H1 (cell line): ENCODE data around the gene CYP27C1. TPM values are rescaled to one million over a fixed set of nuclear protein-coding genes. Genes with fewer than 3 reads are reported as not detected.

Experiments
- CTCF ChIA-PET: fragments of 300-600 bp; sonication (Branson Sonifier 250); formaldehyde crosslinking; loops from one replicate; lab custom pipeline; 2021; ENCODE audit not compliant: partially characterized antibody; lab: Charles Lee
- POLR2A ChIA-PET: fragments of 300-600 bp; sonication (Branson Sonifier 250); formaldehyde crosslinking; loops from one replicate; lab custom pipeline; 2021; ENCODE audit warnings: inconsistent platforms; ENCODE audit not compliant: partially characterized antibody; lab: Charles Lee
- DNase-seq, 2 experiments: peaks; one replicate each; pipeline versions ENCODE4 v3.0.0 to v3.0.0-alpha.2; 2010 to 2022; ENCODE audit warnings: low spot score in 2 of 2, low read depth in 1 of 2, mixed read lengths in 1 of 2
- FAIRE-seq: peaks from 2 replicates; lab custom pipeline; 2011; peaks lifted over from hg19 to GRCh38; lab: Jason Lieb, UNC
- H2AFZ ChIP-seq: 2 replicates; pipeline ENCODE4 v1.8.1; 2012; ENCODE audit warnings: low read length, inconsistent platforms
- H2AK5ac ChIP-seq: 2 replicates; pipeline ENCODE4 v1.6.1; 2013; ENCODE audit warnings: low read depth, low read length
- H2BK120ac ChIP-seq: replicated peaks from 2 replicates; pipeline ENCODE3; 2013; ENCODE audit warnings: low read depth, low read length, inconsistent platforms
- H2BK12ac ChIP-seq: 2 replicates; pipeline ENCODE4 v1.6.1; 2013; ENCODE audit warnings: low read depth, low read length
- H2BK15ac ChIP-seq: 2 replicates; pipeline ENCODE4 v1.6.1; 2013; ENCODE audit warnings: low read length
- H2BK20ac ChIP-seq: 2 replicates; pipeline ENCODE4 v1.6.1; 2013; ENCODE audit warnings: low read length
- H2BK5ac ChIP-seq: 2 replicates; pipeline ENCODE4 v1.6.1; 2013; ENCODE audit warnings: low read depth, low read length
- H3K14ac ChIP-seq: 2 replicates; pipeline ENCODE4 v1.6.1; 2013; ENCODE audit warnings: inconsistent platforms; ENCODE audit not compliant: insufficient read length
- H3K18ac ChIP-seq: 2 replicates; pipeline ENCODE4 v1.6.1; 2013; ENCODE audit warnings: low read length; ENCODE audit errors: extremely low read depth
- H3K23ac ChIP-seq: 2 replicates; pipeline ENCODE4 v1.6.1; 2013; ENCODE audit warnings: inconsistent platforms; ENCODE audit not compliant: insufficient read length
- H3K23me2 ChIP-seq: 2 replicates; pipeline ENCODE4 v1.6.1; 2013; ENCODE audit warnings: low read depth, low read length
- H3K27ac ChIP-seq: 2 replicates; pipeline ENCODE4 v1.6.1; 2011; ENCODE audit warnings: low read depth, low read length, inconsistent platforms
- H3K27me3 ChIP-seq, 4 experiments: replicated peaks in 1 of 4; 1 replicate in 1 of 4; 2 replicates in 3 of 4; pipeline versions ENCODE4 v1.6.1 to v1.8.1; 2011 to 2013; ENCODE audit warnings: low read length in 3 of 4, mild to moderate bottlenecking in 3 of 4, inconsistent platforms in 2 of 4, mixed read lengths in 2 of 4, moderate library complexity in 1 of 4; ENCODE audit not compliant: control insufficient read depth in 3 of 4, insufficient read depth in 3 of 4; ENCODE audit errors: extremely low read depth in 1 of 4
- H3K36me3 ChIP-seq, 4 experiments: 2 replicates each; pipeline versions ENCODE4 v1.6.1 to v1.8.1; 2011 to 2013; ENCODE audit warnings: mild to moderate bottlenecking in 4 of 4, low read length in 3 of 4, moderate library complexity in 2 of 4, control low read depth in 1 of 4, inconsistent platforms in 1 of 4; ENCODE audit not compliant: insufficient read depth in 4 of 4, control insufficient read depth in 2 of 4
- H3K4ac ChIP-seq: replicated peaks from 2 replicates; pipeline ENCODE3; 2013; ENCODE audit warnings: low read length, low read depth, mixed read lengths, inconsistent platforms; ENCODE audit not compliant: insufficient read length
- H3K4me1 ChIP-seq, 4 experiments: replicated peaks in 1 of 4; 1 replicate in 1 of 4; 2 replicates in 3 of 4; pipeline versions ENCODE4 v1.6.1 to v1.8.1; 2011 to 2013; ENCODE audit warnings: low read length in 3 of 4, inconsistent platforms in 2 of 4, mixed read lengths in 1 of 4; ENCODE audit not compliant: insufficient read depth in 4 of 4, control insufficient read depth in 3 of 4
- H3K4me2 ChIP-seq, 2 experiments: 2 replicates each; pipeline versions ENCODE4 v1.6.1 to v1.8.1; 2011 to 2013; ENCODE audit warnings: low read depth in 2 of 2, low read length in 2 of 2, control low read depth in 1 of 2, inconsistent platforms in 1 of 2, mild to moderate bottlenecking in 1 of 2; ENCODE audit not compliant: insufficient read depth in 1 of 2
- H3K4me3 ChIP-seq, 4 experiments: fragments of 200-600, 300-600 bp in 1 of 4; sonication (generic), shearing (Covaris generic), sonication (Bioruptor Twin) in 1 of 4; 2 replicates each; pipeline versions ENCODE4 v1.5.1 to v1.8.1; 2011 to 2016; ENCODE audit warnings: low read length in 4 of 4, low read depth in 3 of 4, control low read depth in 2 of 4, inconsistent platforms in 2 of 4, mild to moderate bottlenecking in 2 of 4, mixed read lengths in 1 of 4, moderate library complexity in 1 of 4; ENCODE audit not compliant: insufficient read depth in 2 of 4; ENCODE audit errors: extremely low read depth in 1 of 4
- H3K56ac ChIP-seq: replicated peaks from 2 replicates; pipeline ENCODE3; 2013; ENCODE audit warnings: low read depth, mild to moderate bottlenecking, mixed read lengths, low read length, inconsistent platforms; ENCODE audit not compliant: insufficient read length
- H3K79me1 ChIP-seq: 2 replicates; pipeline ENCODE4 v1.6.1; 2013; ENCODE audit warnings: low read depth, low read length, control low read depth
- H3K79me2 ChIP-seq, 2 experiments: 2 replicates each; pipeline versions ENCODE4 v1.6.1 to v1.8.1; 2012 to 2013; ENCODE audit warnings: low read length in 2 of 2, mild to moderate bottlenecking in 2 of 2, inconsistent platforms in 1 of 2; ENCODE audit not compliant: insufficient read depth in 2 of 2, control insufficient read depth in 1 of 2
- H3K9ac ChIP-seq, 4 experiments: replicated peaks in 1 of 4; 1 replicate in 1 of 4; 2 replicates in 3 of 4; pipeline versions ENCODE4 v1.6.1 to v1.8.1; 2011 to 2013; ENCODE audit warnings: low read depth in 3 of 4, low read length in 3 of 4, control low read depth in 2 of 4, mild to moderate bottlenecking in 2 of 4, moderate library complexity in 2 of 4, inconsistent platforms in 1 of 4; ENCODE audit errors: extremely low read depth in 1 of 4
- H3K9me3 ChIP-seq, 2 experiments: 2 replicates each; pipeline versions ENCODE4 v1.6.1 to v1.8.1; 2012 to 2013; ENCODE audit warnings: mild to moderate bottlenecking in 2 of 2, moderate library complexity in 2 of 2, control low read depth in 1 of 2, inconsistent platforms in 1 of 2, low read depth in 1 of 2, low read length in 1 of 2, mixed read lengths in 1 of 2; ENCODE audit not compliant: insufficient read depth in 2 of 2
- H4K20me1 ChIP-seq, 2 experiments: replicated peaks in 1 of 2; 2 replicates each; pipeline versions ENCODE3 to v1.8.1; 2011 to 2013; ENCODE audit warnings: inconsistent platforms in 2 of 2, low read length in 2 of 2, mild to moderate bottlenecking in 1 of 2; ENCODE audit not compliant: insufficient read depth in 2 of 2, control insufficient read depth in 1 of 2
- H4K5ac ChIP-seq: 2 replicates; pipeline ENCODE4 v1.6.1; 2013; ENCODE audit warnings: low read length, low read depth, mixed read lengths, inconsistent platforms; ENCODE audit not compliant: insufficient read length
- H4K8ac ChIP-seq: 2 replicates; pipeline ENCODE4 v1.8.0; 2013; ENCODE audit warnings: mild to moderate bottlenecking, moderate library complexity, low read length, inconsistent platforms; ENCODE audit not compliant: insufficient read depth; ENCODE audit errors: extremely low read depth
- H4K91ac ChIP-seq: replicated peaks from 2 replicates; pipeline ENCODE3; 2013; ENCODE audit warnings: low read length, mixed read lengths, inconsistent platforms; ENCODE audit not compliant: insufficient read length
- CHD1 ChIP-seq: IDR thresholded peaks from 2 replicates; pipeline ENCODE4 v1.6.1; 2012; ENCODE audit warnings: low read depth, low read length, improper control_type of control experiment
- EZH2 ChIP-seq: fragments of 200-600 bp; sonication (generic); IDR thresholded peaks from 2 replicates; pipeline ENCODE4 v1.7.1; 2012; ENCODE audit warnings: low read depth, mild to moderate bottlenecking, moderate library complexity, low read length, inconsistent platforms; ENCODE audit not compliant: severe bottlenecking
- JUND ChIP-seq: IDR thresholded peaks from 2 replicates; pipeline ENCODE4 v1.6.1; 2011; ENCODE audit warnings: mild to moderate bottlenecking, improper control_type of control experiment, low read length
- KDM4A ChIP-seq: IDR thresholded peaks from one replicate; pipeline ENCODE4 v1.7.1; 2012; ENCODE audit warnings: low read depth, mild to moderate bottlenecking, moderate library complexity, low read length, inconsistent platforms; ENCODE audit not compliant: severe bottlenecking
- MAX ChIP-seq: IDR thresholded peaks from 2 replicates; pipeline ENCODE4 v1.6.1; 2012; ENCODE audit warnings: inconsistent platforms
- PHF8 ChIP-seq: fragments of 200-600 bp; sonication (generic); conservative IDR thresholded peaks from 2 replicates; pipeline ENCODE4 v1.7.1; 2012; ENCODE audit warnings: low read depth, mild to moderate bottlenecking, inconsistent platforms, low read length, moderate library complexity
- SIN3A ChIP-seq, 2 experiments: IDR thresholded peaks in 1 of 2; conservative IDR thresholded peaks in 1 of 2; 2 replicates each; pipeline ENCODE4 v1.6.1; 2011 to 2012; ENCODE audit warnings: low read length in 2 of 2, improper control_type of control experiment in 1 of 2, low read depth in 1 of 2, mild to moderate bottlenecking in 1 of 2
- SIX5 ChIP-seq: IDR thresholded peaks from 2 replicates; pipeline ENCODE4 v1.6.1; 2011; ENCODE audit warnings: mild to moderate bottlenecking, low read depth, low read length
- SP1 ChIP-seq: IDR thresholded peaks from 2 replicates; pipeline ENCODE4 v1.6.1; 2011; ENCODE audit warnings: low read depth, low read length
- SRF ChIP-seq: IDR thresholded peaks from 2 replicates; pipeline ENCODE4 v1.6.1; 2011; ENCODE audit warnings: mild to moderate bottlenecking, low read depth, low read length, moderate library complexity
- YY1 ChIP-seq: IDR thresholded peaks from 2 replicates; pipeline ENCODE4 v1.6.1; 2011; ENCODE audit warnings: low read depth, mild to moderate bottlenecking, low read length
- WGBS, 2 experiments: shearing (Covaris generic) in 1 of 2; methylation state at CpG; one replicate each; pipeline versions ENCODE4 v1.1.6 to v1.1.7; 2013 to 2015; ENCODE audit warnings: low lambda C conversion rate in 2 of 2, mixed read lengths in 2 of 2, inconsistent platforms in 1 of 2, low coverage in 1 of 2, missing lambda C conversion rate in 1 of 2; ENCODE audit not compliant: insufficient replicate concordance in 2 of 2, insufficient coverage in 1 of 2, insufficient read length in 1 of 2; ENCODE audit errors: extremely low coverage in 1 of 2, missing lambda C conversion rate in 1 of 2; 5-methylcytosine and 5-hydroxymethylcytosine counted together
- polyA plus RNA-seq, 7 experiments: library from polyadenylated mRNA; depleted of rRNA in 3 of 7; stranded (reverse) in 5 of 7; unstranded in 2 of 7; fragments of >200 nt in 5 of 7; fragments of 200-250 nt in 2 of 7; gene quantifications; 1 replicate in 5 of 7; 2 replicates in 1 of 7; 4 replicates in 1 of 7; pipeline versions ENCODE4 v1.2.1 to v1.2.3, GENCODE V29; 2011 to 2013; ENCODE audit warnings: missing spikeins in 2 of 7, mixed read lengths in 2 of 7
- total RNA-seq: library from RNA; stranded (reverse); fragmentation: NEBNext Ultra II Directional; extraction: Animal tissue kit (Norgen Biotek cat#: 25700); gene quantifications from 2 replicates; pipeline ENCODE4 v1.2.1, GENCODE V29; 2021
- TF ChIP-seq, protein P1 (sequence below): IDR thresholded peaks from 2 replicates; pipeline ENCODE4 v1.6.1; 2012; ENCODE audit warnings: low read length, inconsistent platforms

Gene CYP27C1
- total and polyA plus RNA-seq, 2 of the 8 experiments (the other 6 are each of a cell fraction or from before 2014, with no cell fraction given): 1.3 to 3.2 TPM

- H3K9me3 ChIP-seq: no peaks in the 10 kb centered on the region; a peak in 1 of 4 replicates
- H2BK120ac ChIP-seq: no peak overlapping the region
- no peaks in the 10 kb centered on the region for H3K79me2 ChIP-seq
- WGBS, 2 experiments: 61% methylated on average over 3 of the region's 3 CpGs; no CpG with 5 or more reads in 1 of the 2 experiments
- H3K56ac ChIP-seq: no peak overlapping the region
- H2BK12ac ChIP-seq: no peak overlapping the region
- H2AFZ ChIP-seq: no peak overlapping the region
- no peak overlapping the region for H3K9ac ChIP-seq
- no peak overlapping the region for H2BK5ac ChIP-seq
- no peak overlapping the region for H4K8ac ChIP-seq
- no peak overlapping the region for H3K4me2 ChIP-seq
- no peak overlapping the region for H4K91ac ChIP-seq
- H3K27ac ChIP-seq: no peak overlapping the region
- CTCF ChIA-PET: interaction anchor here (0.6 to 1.3 kb wide), 2 partner anchors 10 to 47 kb away, joined by 3 to 4 read pairs; no protein-coding TSS in a partner anchor
- no peaks in the 10 kb centered on the region for H3K23me2 ChIP-seq
- H3K36me3 ChIP-seq: no peaks in the 10 kb centered on the region
- peaks cover 0 to 11% (median 8%) of the 10 kb centered on the region in 4 experiments; a peak in 5 of 7 replicates for H3K4me1 ChIP-seq
- no peaks in the 10 kb centered on the region for H3K79me1 ChIP-seq
- no peaks in the 10 kb centered on the region for H4K20me1 ChIP-seq
- no peak overlapping the region for H3K23ac ChIP-seq
- H2AK5ac ChIP-seq: no peak overlapping the region
- H3K14ac ChIP-seq: no peak overlapping the region
- no peak overlapping the region for H2BK20ac ChIP-seq
- no peak overlapping the region for H4K5ac ChIP-seq
- no peak for FAIRE-seq
- no peak overlapping the region for H3K4ac ChIP-seq
- no peak overlapping the region for H2BK15ac ChIP-seq
- TF ChIP-seq EZH2 (no peak), SIN3A (conservative IDR thresholded peaks at IDR 0.05 in 1 of 2, IDR thresholded peaks at IDR 0.05 in 1 of 2; ENCODE audit: low read depth in 1 of 2, low read length in 2 of 2) (no peak), JUND (no peak), YY1 (no peak), SIX5 (no peak), SRF (no peak), KDM4A (no peak), MAX (no peak), SP1 (no peak), CHD1 (no peak), PHF8 (no peak)
- TF ChIP-seq, protein P1, sequence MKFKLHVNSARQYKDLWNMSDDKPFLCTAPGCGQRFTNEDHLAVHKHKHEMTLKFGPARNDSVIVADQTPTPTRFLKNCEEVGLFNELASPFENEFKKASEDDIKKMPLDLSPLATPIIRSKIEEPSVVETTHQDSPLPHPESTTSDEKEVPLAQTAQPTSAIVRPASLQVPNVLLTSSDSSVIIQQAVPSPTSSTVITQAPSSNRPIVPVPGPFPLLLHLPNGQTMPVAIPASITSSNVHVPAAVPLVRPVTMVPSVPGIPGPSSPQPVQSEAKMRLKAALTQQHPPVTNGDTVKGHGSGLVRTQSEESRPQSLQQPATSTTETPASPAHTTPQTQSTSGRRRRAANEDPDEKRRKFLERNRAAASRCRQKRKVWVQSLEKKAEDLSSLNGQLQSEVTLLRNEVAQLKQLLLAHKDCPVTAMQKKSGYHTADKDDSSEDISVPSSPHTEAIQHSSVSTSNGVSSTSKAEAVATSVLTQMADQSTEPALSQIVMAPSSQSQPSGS: no peak
- TF ChIP-seq, all 59 proteins: peak for 0
- no peak for DNase-seq
- H3K27me3 ChIP-seq: no peaks in the 10 kb centered on the region; a peak in 1 of 7 replicates
- H3K18ac ChIP-seq: no peak overlapping the region
- H3K4me3 ChIP-seq: no peak overlapping the region
- POLR2A ChIA-PET: no interaction called here
These were observed 40.3 kb downstream of the CYP27C1 start for GRCh38 chr2:127179766-127180165.
